Ramos (cell line): ENCODE data around the gene FAM89B.
"Not testable (repeated sequence)": the region's sequence is repeated elsewhere in the genome, so short reads cannot be mapped to it uniquely, and the experiment has no call there.

Experiments
- in situ Hi-C: fragments of 300-500 bp; cut with MboI; formaldehyde crosslinking; loops from one replicate; pipeline ENCODE4 v1.14.3; 2022; ENCODE audit warnings: low sequenced_read_pairs; ENCODE audit not compliant: unreplicated experiment

FAM89B gene

DNA sequence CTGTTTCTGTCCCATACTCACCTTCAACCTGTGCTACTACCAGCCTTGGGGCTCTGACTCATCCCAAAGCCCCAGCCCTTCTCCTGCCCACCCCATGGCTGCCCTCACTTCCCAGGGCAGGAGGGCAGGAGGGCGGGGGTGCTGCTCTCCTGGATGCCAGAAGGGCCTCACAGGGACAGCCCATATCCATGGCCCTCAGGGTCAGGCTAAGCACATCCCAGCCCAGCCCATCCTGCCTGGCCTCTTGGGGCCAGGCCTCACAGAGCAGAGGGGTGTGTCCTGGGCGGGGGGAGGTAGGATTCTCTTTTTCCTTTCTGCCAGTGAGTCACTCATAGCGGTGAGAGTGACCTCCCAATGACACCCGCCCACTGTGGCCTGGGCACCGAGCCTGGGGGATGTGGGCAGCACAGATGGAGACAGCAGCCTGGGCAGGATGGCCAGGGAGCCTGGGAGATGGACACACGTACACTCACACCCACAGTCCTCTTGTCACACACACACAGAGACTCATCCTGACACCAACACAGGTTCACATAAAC, 16.6 kb upstream of the FAM89B start:
- in situ Hi-C loops = no loop called here

DNA sequence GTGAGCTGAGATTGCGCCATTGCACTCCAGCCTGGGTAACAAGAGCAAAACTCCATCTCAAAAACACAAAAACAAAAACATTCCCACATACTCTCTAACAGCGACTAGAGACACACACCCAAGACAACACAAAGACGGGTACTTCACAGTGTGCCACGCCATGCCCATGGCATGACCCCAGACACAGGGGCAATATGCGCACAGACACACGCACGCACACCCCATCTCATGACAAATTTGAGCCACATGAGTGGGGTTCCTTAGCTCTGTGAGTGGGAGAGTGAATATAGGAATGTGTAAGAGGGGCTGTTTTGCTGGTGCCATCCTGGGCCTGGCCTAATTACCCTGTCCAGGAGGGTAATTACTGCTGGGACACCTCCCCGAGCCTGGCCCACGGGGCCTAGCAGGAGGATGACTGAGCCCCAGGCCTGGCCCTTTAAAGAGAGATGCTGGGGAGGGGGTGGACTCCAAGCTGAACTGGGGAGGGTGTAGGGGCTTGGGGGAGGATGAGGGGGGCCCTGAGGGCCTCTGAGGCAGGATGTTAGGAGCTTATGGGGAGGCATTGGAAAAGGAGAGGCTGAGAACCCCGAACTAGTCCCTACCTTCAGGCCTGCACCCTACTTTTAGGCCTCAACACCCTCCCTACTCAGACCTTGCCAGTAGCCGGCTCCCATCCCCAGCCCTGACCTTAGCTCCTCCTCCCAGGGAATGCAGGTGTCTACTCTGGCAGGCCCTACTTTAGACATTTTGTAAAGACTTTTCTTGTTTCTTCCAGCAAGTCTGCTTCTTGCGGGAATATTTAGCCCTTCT, 15.7 kb upstream of the FAM89B start:
- in situ Hi-C loops = no loop called here

DNA sequence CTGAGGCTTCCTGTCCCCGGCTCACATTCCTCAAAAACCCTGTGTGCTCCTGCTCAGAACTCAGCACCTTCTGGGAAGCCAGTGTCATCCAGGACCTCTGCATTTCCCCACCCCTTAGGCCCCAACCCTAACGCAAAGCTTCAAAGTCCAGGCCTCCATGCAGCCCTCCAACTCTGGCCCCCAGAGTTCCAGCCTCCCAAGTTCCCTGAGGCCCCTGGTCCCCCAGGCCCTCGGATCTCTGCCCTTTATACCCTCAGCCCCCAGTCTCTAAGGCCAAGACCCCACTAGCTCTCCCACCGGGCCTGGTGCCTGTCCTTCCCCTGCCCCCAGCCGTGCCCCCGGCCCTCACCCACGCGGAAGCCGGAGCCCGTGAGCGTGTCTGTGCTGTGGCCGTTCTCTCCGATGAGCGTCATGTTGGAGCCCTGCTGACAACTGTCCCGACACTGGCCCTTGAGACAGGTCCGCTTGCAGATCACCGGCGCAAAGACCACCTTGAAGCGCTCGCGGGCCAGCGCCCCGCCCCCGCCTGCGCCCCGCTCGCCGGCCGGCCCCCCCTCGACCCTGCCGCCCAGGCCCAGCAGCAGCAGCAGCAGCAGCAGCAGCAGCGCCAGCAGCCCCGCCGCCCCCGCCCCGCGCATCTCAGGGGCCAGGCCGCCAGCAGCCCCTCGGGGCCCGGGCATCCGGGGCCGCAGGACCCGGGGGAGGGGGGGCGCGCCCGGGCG, 14.9 kb upstream of the FAM89B start:
- in situ Hi-C loops = no loop called here

DNA sequence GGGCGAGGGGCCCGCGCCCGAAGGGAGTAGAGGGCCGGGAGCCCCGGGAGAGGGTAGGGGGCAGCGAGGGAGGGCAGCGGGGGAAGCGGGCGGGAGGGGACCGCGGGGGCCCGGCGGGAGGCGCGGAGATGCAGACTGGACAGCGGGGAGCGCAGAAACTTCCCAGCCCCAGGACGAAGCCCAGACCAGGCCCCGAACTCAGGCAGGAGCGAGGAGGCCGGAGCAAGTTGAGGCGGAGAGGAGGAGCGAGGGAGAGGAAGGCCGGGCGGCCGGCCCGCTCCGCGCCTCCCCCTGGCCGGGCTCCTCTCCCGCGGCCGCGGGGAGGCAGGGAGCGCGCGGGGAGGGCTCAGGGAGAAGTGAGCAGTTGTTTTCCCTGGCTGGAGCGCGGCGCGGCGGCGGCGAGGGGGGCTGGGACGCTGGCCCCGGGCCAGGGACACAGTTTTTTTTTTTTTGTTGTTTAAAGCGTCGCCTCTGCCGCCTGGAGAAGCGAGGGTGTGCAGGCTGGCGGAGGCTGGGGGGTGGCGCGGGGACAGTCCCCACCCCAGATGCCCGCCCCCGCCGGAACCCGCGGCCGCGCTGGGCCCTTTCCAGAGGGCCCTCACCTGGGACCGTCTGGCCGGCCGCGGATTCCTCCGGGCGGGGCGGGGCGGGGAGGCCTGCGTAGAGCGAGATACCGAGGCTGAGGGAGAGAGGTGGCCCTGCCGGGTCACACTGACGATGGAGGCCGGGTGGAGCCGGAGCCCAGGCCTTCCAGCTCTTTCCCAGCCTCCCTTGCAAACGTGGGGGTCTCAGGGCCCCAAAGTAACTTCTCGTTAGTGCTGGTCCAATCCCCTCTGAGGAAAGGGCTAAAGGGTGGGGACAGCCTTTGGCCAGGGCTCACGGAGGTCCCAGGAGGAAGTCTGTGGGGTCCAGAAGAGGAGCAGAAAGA, 14.1 kb upstream of the FAM89B start, which contains the start of gene LTBP3:
Gene LTBP3, minus strand, starts transcription at position 358 of the 928 bp plus-strand sequence. CDS start 400 bp downstream, outside the sequence.
- in situ Hi-C loops = no loop called here

DNA sequence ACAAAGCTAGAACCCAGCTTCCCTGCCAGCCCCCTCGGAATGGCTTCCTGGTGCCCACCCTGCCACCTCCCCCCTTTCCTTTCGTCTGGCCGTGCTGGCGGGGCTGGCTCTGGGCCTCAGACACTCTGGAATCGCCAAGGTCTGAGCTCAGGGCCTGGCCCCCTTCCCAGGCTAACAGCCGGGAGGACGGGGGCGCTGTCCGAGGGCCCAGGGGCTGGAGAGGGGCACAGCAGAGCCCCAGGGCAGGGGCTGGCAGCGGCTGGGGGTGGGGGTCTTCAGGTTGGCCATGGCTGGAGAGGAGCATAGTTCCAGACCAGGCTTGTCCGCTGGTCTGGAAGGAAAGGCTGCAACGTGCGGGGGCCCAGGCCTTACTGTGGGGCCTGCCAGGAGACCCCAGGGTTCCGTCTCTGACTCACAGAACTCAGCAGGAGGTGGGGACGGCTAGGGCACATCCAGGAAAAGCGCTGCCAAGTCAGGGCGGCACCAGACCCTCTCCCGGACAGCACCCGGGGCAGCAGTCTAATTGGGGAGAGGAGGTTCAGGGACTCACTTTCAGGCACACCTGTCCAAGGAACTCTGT, 13.3 kb upstream of the FAM89B start:
- in situ Hi-C loops = no loop called here

DNA sequence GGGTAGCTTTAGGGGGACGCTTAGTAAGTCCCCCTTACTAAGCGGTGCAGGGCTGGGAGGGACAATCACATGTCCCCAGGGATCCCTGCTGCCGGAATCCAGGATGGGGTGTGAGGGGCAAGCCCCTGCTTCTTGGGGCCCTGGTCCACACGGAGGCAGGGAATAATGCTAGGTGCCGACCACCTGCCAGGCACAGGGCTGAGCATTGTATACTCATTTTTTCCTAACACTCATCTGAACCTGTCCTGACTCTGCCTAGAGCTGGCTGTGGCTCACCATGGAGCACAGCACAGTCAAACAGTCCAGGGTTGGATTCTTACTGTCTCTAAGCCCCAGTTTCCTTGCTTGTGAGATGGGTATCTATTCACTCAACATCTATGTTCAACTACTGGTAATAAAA, 12.8 kb upstream of the FAM89B start:
- in situ Hi-C loops = no loop called here

DNA sequence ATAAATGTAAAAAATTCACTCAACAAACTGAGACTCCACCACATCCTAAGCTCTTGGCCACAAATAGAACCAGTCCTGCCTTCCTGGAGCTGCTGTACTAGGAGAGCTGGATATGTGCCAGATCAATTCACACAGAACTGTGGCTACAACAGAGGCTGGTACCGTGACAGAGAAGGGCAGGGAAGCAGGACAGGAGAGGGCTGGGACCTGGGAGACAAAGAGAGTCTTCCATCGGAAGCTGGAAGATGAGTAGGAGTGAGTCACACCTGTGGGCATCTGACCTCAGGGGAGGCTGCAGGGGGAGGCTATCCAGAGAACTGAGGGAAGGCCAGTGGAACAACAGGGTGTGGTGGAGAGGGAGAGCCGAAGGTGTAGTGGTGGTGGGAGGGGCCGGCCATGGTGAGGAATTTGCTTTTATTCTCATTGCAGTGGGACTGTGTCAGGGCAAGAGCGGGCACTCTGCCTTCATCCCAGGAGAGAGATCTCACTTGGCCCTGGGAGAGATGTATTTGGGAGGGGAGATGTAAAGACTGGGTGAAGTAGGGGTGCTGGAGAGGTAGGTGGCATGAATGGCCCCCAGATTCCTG, 12.3 kb upstream of the FAM89B start:
- in situ Hi-C loops = no loop called here

DNA sequence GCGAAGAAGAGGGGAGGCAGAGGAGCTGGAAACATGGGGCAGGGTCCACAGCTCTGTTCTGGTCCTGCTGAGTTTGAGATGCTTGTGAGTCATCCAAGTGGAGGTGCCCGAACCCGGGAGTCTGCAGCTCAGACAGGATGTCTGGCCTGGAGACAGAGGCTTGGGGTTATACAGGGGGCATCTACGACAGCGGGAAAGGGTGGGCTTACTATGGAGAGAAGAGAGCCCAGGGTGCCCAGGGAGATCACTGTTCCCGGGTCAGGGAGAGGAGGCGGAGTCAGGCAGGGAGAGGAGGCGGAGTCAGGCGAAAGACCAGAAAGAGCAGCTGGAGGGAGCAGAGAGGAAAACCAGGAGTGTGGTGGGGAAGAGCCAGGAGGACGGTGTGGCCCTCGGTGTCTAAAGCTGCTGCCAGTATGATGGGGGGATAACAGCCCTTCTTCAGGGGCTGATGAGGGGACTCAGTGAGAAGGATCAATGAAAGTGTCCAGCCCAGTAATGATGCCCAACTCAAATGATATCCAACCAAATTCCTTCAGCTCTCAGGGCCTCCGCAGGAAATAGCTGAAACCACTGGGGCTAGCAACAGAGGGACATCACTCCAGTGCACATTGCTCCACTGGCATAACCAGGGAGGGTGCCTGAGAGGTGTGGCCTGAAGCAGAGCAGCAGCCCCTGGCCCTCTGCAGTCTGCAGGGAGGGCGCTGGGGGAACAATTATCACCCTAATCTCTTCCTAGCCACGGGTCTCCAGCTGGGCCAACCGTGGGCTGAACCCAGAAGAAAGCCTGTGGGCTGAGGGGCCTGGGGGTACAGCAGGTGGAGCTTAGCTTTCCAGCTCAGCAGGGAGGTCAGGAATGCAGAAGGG, 11.6 kb upstream of the FAM89B start:
- in situ Hi-C loops = no loop called here

DNA sequence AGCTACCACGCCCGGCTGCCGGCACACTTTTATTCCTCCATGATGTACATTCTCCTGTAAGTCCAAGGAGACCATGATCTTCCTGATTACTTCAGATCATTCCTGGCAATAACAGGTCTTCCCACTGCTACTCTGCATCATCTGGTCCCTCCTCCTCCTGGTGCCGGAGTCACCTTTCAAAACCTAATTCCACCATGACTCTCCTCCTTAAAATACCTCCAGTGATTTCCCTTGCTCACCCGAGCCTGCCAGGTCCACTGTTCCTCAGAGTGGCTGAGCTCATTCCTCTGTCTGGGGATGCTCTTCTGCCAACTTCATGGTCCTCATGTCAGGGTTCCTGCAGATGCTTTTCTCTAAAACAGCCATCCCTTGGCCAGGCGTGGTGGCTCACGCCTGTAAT, 10.3 kb upstream of the FAM89B start:
- in situ Hi-C loops = no loop called here

DNA sequence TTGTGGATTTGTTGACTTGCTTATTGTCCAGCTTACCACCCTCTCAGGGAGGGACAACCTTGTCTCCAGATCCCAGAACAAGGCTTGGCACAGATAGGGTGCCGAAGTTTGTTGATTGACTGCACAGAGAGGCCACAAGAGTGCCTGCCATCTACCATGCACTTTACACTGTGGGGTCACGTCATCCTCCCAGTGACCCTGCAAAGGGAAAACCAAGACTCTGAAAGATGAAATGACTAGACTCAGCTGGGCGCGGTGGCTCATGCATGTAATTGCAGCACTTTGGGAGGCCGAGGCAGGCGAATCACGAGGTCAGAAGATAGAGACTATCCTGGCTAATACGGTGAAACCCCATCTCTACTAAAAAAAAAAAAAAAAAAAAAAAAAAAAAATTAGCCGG, 9.6 kb upstream of the FAM89B start:
- in situ Hi-C loops = no loop called here

DNA sequence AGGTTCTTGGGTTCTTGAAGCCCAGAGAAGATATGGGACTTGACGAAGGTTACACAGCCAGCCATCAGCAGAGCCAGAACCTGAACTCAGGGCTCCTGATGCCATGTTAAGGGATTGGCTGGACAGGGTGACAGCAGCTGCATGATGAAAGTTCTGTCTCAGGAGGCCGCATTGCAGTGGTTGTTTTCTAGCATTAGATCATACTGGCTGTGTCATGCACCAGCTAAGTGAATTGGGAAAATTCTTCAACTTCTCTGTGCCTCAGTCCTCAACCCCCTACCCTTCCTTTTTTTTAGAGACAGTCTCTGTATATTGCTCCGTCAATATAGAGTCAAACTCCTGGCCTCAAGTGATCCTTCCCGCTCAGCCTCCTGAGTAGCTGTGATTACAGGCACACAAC, 8.7 kb upstream of the FAM89B start:
- in situ Hi-C loops = no loop called here

DNA sequence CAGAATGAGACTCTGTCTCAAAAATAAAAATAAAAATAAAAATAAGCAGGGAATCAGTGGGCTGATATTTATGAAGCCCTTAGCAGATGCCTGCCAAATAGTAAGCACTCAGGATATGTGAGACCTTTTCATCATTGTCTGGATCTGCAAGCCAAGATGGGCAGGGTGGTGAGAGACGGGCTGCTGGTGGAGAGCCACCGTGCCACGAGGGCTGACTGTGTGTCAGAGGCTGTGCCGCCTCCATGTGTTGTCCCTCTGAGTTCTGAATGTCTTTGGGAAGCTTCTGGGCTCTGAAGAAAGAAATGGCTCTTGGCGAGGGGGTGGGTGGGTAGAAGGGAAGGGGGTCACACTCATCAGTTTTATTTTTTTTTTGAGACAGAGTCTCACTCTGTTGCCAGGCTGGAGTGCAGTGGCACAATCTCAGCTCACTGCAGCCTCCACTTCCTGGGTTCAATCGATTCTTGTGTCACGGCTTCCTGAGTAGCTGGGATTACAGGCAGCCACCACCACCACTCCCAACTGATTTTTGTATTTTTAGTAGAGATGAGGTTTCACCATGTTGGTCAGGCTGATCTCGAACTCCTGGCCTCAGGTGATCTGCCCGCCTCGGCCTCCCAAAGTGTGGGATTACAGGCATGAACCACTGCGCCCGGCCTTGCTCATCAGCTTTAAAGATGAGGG, 7.3 kb upstream of the FAM89B start:
- in situ Hi-C loops = not testable (repeated sequence)

DNA sequence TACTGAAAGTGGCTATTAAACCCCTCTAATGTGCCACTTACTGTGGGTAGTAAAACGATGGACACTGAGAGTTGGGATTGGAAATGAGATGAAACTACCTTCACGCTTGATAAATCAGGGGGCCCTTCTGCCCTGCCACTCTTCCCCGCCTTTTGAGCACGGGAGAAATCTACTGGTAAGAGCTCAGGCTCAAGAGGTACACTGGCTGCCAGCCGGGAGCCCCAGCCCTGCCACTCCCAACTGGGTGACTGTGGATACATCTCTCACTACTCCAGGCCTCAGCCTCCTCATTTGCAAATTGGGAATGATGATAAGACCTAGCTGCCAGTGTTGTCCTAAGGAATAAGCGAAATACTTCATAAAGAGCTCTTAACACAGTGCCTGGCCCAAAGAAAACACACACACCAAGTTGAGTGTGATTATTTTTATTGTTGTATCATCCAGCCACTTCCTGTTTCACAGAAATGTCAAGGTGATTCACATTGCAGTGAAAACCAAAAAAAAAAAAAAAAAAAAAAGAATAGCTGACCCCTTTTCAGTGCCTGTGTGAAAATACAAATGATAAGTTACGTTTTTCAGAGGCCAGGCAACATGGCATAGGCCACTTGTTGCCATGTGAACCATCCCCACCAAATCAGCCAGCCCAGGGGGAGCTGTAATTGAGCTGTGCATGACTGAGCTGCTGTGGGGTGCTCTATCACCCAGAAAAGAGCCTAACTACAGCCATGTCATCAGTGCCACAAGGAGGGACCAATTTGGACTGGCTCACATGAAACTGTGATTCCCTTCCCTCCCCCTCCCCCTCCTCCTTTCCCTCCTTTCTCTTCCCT, 6.5 kb upstream of the FAM89B start:
- in situ Hi-C loops = no loop called here

DNA sequence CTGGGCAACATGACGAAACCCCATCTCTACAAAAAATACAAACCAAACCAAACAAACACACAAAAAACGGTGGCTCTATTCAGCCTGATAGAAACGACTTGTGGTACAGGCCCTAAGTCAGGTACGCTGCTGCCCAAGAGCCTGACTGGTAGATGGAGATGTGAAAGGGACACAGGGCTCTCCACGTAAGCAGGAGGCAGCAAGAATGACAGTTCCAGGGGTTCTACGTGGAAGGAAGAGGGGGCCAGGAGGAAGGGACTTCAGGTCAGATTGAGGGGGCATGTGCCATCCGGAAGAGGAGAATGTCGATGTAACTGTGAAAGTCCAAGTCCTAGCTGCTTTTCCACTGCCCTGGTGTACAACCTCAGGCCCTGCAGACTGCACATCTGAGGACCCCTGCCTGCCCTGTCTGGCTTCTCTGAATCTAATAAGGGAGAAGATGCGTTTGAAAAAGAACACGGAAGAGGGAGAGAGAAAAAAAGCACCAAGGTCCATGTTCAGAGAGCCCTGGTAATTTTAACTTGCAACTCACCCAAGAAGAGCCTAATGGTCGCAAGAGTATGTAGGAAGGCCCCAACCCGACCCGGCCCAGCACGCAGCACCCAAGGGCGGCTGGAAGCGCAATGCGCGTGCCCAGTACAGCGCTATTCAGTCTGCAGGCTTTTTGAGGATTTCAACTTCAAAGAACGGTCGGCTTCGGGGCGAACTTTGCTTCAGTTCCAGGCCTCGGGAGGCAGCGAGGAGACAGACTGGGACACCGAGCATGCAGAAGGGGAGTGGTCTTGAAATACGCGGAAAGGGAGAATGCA, 3.0 kb upstream of the FAM89B start:
- in situ Hi-C loops = no loop called here

DNA sequence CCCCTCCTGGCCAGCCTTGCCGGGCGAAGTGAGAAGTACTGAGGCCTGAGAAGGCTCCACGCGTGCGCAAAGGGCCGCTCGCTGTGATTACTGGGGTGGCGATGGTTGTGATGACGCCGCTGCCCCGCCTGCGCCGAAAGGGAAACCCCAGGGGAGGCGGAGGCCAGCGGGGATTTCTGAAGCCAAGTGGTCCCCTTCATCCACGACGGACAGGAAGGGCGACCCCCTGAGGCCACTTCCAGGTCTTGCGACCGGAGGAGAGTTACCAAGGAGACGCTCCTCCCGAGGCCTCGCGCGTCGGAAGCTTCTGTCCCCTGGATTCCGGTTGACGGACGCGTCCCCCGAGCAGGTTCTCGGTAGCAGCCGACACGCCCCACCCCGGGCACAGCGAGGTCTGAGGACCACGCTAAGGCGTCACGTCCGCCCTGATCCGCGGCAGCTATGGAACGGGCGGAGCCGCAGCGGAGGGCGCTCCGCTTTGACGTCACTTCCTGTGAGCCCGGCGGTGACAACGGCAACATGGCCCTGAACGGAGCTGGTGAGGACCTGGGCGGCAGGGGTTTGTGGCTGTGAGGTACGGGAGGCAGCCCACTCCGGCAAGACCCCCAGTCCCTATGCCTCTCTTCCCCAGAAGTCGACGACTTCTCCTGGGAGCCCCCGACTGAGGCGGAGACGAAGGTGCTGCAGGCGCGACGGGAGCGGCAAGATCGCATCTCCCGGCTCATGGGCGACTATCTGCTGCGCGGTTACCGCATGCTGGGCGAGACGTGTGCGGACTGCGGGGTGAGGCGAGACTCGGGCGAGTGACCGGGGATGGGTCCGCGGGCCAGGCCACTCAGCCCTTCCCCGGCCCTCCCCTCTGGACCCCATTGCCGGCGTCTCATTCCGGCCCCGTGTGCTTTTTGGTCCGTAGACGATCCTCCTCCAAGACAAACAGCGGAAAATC, 2.1 kb upstream of the FAM89B start, which contains the start of gene ZNRD2:
Gene ZNRD2, plus strand, starts transcription at position 505 of the 946 bp plus-strand sequence. Its CDS starts 15 bp downstream, at position 520.
- in situ Hi-C loops = no loop called here
